HepG2 (cell line): ENCODE data around the gene GRM8. TPM values are rescaled to one million over a fixed set of nuclear protein-coding genes. Genes with fewer than 3 reads are reported as not detected.

Experiments used
- ATAC-seq: fragments of 200-7000 bp; cut with Tn5 transposase; 3 replicates; pipeline ENCODE4 v1.9.1; 2020; ENCODE audit warnings: mild to moderate bottlenecking, moderate library complexity
- BruUV-seq: library from RNA; stranded (reverse); fragments of 400-500 nt; replicated peaks from 2 replicates; lab custom pipeline; 2021; lab: Mats Ljungman, UMichigan
- CTCF ChIA-PET: fragments of 300-600 bp; formaldehyde crosslinking; extraction: SDS; loops from one replicate; lab custom pipeline; 2021; ENCODE audit warnings: low total read pairs, inconsistent platforms, low intra/inter-chr PET ratio; lab: Yijun Ruan, JAX
- POLR2A ChIA-PET: fragments of 350-600 bp; sonication (Branson Sonifier 250); formaldehyde crosslinking; loops from one replicate; lab custom pipeline; 2020; ENCODE audit warnings: antibody characterized with exemption, inconsistent platforms; lab: Yijun Ruan, JAX
- DNase-seq: peaks from one replicate; pipeline ENCODE4 v3.0.0-alpha.2; 2015; ENCODE audit warnings: low spot score
- FAIRE-seq: peaks from 3 replicates; lab custom pipeline; 2011; peaks lifted over from hg19 to GRCh38; lab: Jason Lieb, UNC
- H2AFZ ChIP-seq: one replicate; pipeline ENCODE4 v1.6.1; 2011; ENCODE audit warnings: low read length, inconsistent platforms
- H3K27ac ChIP-seq: fragments of 300-600 bp; 3 replicates; pipeline ENCODE4 v1.8.0; 2011; ENCODE audit warnings: mixed run types, mild to moderate bottlenecking, mixed read lengths, low read length, inconsistent platforms; ENCODE audit not compliant: insufficient read depth; ENCODE audit errors: extremely low read length
- H3K27me3 ChIP-seq, 2 experiments: fragments of 200-600 bp in 1 of 2; 2 replicates in 1 of 2; 3 replicates in 1 of 2; pipeline versions ENCODE4 v1.6.0 to v1.8.0; 2011; ENCODE audit warnings: low read length in 2 of 2, mild to moderate bottlenecking in 2 of 2, moderate library complexity in 2 of 2, inconsistent platforms in 1 of 2; ENCODE audit not compliant: insufficient read depth in 2 of 2, control insufficient read depth in 1 of 2
- H3K36me3 ChIP-seq, 2 experiments: fragments of 200-600 bp in 1 of 2; replicated peaks in 1 of 2; 2 replicates in 1 of 2; 3 replicates in 1 of 2; pipeline versions ENCODE4 v1.5.1 to v1.8.0; 2011; ENCODE audit warnings: low read length in 2 of 2, inconsistent platforms in 1 of 2; ENCODE audit not compliant: insufficient read depth in 2 of 2, control insufficient read depth in 1 of 2
- H3K4me1 ChIP-seq: 2 replicates; pipeline ENCODE4 v1.5.1; 2012; ENCODE audit warnings: low read length, inconsistent platforms; ENCODE audit not compliant: insufficient read depth
- H3K4me2 ChIP-seq: 2 replicates; pipeline ENCODE4 v1.6.0; 2011; ENCODE audit warnings: low read depth, low read length, inconsistent platforms
- H3K4me3 ChIP-seq, 3 experiments: fragments of 200-600 bp in 1 of 3; sonication (generic), shearing (Covaris generic) in 1 of 3; replicated peaks in 1 of 3; 2 replicates each; pipeline ENCODE4 v1.5.1; 2011 to 2016; ENCODE audit warnings: low read length in 3 of 3, inconsistent platforms in 2 of 3, low read depth in 2 of 3, mild to moderate bottlenecking in 2 of 3, control low read depth in 1 of 3, mixed read lengths in 1 of 3; ENCODE audit not compliant: insufficient read depth in 1 of 3
- H3K79me2 ChIP-seq: one replicate; pipeline ENCODE4 v1.6.1; 2011; ENCODE audit warnings: low read length, inconsistent platforms; ENCODE audit not compliant: insufficient read depth
- H3K9ac ChIP-seq: 2 replicates; pipeline ENCODE4 v1.6.0; 2011; ENCODE audit warnings: mild to moderate bottlenecking, low read depth, low read length, inconsistent platforms; ENCODE audit not compliant: insufficient read depth
- H3K9me3 ChIP-seq: 2 replicates; pipeline ENCODE4 v1.5.1; 2012; ENCODE audit warnings: mild to moderate bottlenecking, low read length
- H4K20me1 ChIP-seq: 2 replicates; pipeline ENCODE4 v1.6.0; 2011; ENCODE audit warnings: inconsistent platforms, mild to moderate bottlenecking, low read length, moderate library complexity; ENCODE audit not compliant: insufficient read depth
- CBFB ChIP-seq: sonication (generic); formaldehyde crosslinking; IDR thresholded peaks from 2 replicates; pipeline ENCODE4 v1.4.0; 2020; ENCODE audit warnings: missing genetic modification reagents
- GFI1 ChIP-seq: sonication (generic); formaldehyde crosslinking; IDR thresholded peaks from 2 replicates; pipeline ENCODE4 v1.5.0; 2020; ENCODE audit warnings: missing genetic modification reagents, mild to moderate bottlenecking, borderline replicate concordance
- GLMP ChIP-seq: sonication (generic); formaldehyde crosslinking; IDR thresholded peaks from 2 replicates; pipeline ENCODE4 v1.9.0; 2021; ENCODE audit warnings: missing genetic modification reagents, mild to moderate bottlenecking, borderline replicate concordance
- HOXA3 ChIP-seq: sonication (generic); formaldehyde crosslinking; IDR thresholded peaks from 2 replicates; pipeline ENCODE4 v1.5.0; 2020; ENCODE audit warnings: missing genetic modification reagents
- ISL2 ChIP-seq: sonication (generic); formaldehyde crosslinking; IDR thresholded peaks from 2 replicates; pipeline ENCODE4 v1.5.0; 2020; ENCODE audit warnings: missing genetic modification reagents
- MZF1 ChIP-seq: sonication (generic); formaldehyde crosslinking; IDR thresholded peaks from 2 replicates; pipeline ENCODE4 v1.8.1; 2023; ENCODE audit warnings: mild to moderate bottlenecking, missing genetic modification reagents, borderline replicate concordance
- PITX1 ChIP-seq: sonication (generic); formaldehyde crosslinking; IDR thresholded peaks from 2 replicates; pipeline ENCODE4 v1.5.1; 2020; ENCODE audit warnings: mild to moderate bottlenecking, missing genetic modification reagents
- REL ChIP-seq: sonication (generic); formaldehyde crosslinking; conservative IDR thresholded peaks from 2 replicates; pipeline ENCODE4 v1.8.0; 2022; ENCODE audit warnings: mild to moderate bottlenecking, missing genetic modification reagents, moderate library complexity
- SALL1 ChIP-seq: sonication (generic); formaldehyde crosslinking; IDR thresholded peaks from 2 replicates; pipeline ENCODE4 v1.8.0; 2022; ENCODE audit warnings: mild to moderate bottlenecking, missing genetic modification reagents
- SNAPC5 ChIP-seq: sonication (generic); formaldehyde crosslinking; IDR thresholded peaks from 2 replicates; pipeline ENCODE4 v1.8.1; 2023; ENCODE audit warnings: mild to moderate bottlenecking, missing genetic modification reagents, borderline replicate concordance
- ZFP36L2 ChIP-seq: sonication (generic); formaldehyde crosslinking; IDR thresholded peaks from 2 replicates; pipeline ENCODE4 v1.4.0; 2020; ENCODE audit warnings: missing genetic modification reagents
- ZNF10 ChIP-seq: sonication (generic); formaldehyde crosslinking; IDR thresholded peaks from 2 replicates; pipeline ENCODE4 v1.4.0; 2020; ENCODE audit warnings: mild to moderate bottlenecking, low read depth, missing genetic modification reagents, borderline replicate concordance
- ZNF232 ChIP-seq: sonication (generic); formaldehyde crosslinking; IDR thresholded peaks from 2 replicates; pipeline ENCODE4 v1.4.0; 2020; ENCODE audit warnings: missing genetic modification reagents, borderline replicate concordance
- ZNF430 ChIP-seq: sonication (generic); formaldehyde crosslinking; IDR thresholded peaks from 2 replicates; pipeline ENCODE4 v1.9.0; 2021; ENCODE audit warnings: mild to moderate bottlenecking, missing genetic modification reagents
- ZNF503 ChIP-seq: sonication (generic); formaldehyde crosslinking; IDR thresholded peaks from 2 replicates; pipeline ENCODE4 v1.4.0; 2020; ENCODE audit warnings: missing genetic modification reagents
- ZNF513 ChIP-seq: sonication (generic); formaldehyde crosslinking; conservative IDR thresholded peaks from 2 replicates; pipeline ENCODE4 v1.5.0; 2020; ENCODE audit warnings: missing genetic modification reagents
- ZNF556 ChIP-seq: sonication (generic); formaldehyde crosslinking; IDR thresholded peaks from 2 replicates; pipeline ENCODE4 v1.4.0; 2020; ENCODE audit warnings: mild to moderate bottlenecking, missing genetic modification reagents, borderline replicate concordance
- ZNF782 ChIP-seq: sonication (generic); formaldehyde crosslinking; IDR thresholded peaks from 2 replicates; pipeline ENCODE4 v1.4.0; 2020; ENCODE audit warnings: missing genetic modification reagents, mild to moderate bottlenecking, borderline replicate concordance
- ZNF790 ChIP-seq: sonication (generic); formaldehyde crosslinking; IDR thresholded peaks from 2 replicates; pipeline ENCODE4 v1.8.0; 2022; ENCODE audit warnings: missing genetic modification reagents, mild to moderate bottlenecking, borderline replicate concordance
- ZSCAN20 ChIP-seq: sonication (generic); formaldehyde crosslinking; IDR thresholded peaks from 2 replicates; pipeline ENCODE4 v1.4.0; 2020; ENCODE audit warnings: missing genetic modification reagents, mild to moderate bottlenecking, borderline replicate concordance
- WGBS: methylation state at CpG from one replicate; pipeline ENCODE4 v1.1.6; 2017; ENCODE audit warnings: low lambda C conversion rate; 5-methylcytosine and 5-hydroxymethylcytosine counted together
- in situ Hi-C: cut with HindIII; loops from 2 replicates; pipeline ENCODE4 v1.10.0; 2017; ENCODE audit warnings: low pct_unique_long_range_greater_than_20kb; ENCODE audit not compliant: extremely low pct_ligation_motif_present
- intact Hi-C: fragments of 100-400 bp; cut with micrococcal nuclease; formaldehyde crosslinking; loops from one replicate; pipeline ENCODE4 v1.10.0; 2022; ENCODE audit not compliant: unreplicated experiment
- polyA plus RNA-seq, 8 experiments: library from polyadenylated mRNA; depleted of rRNA in 3 of 8; stranded (reverse) in 7 of 8; unstranded in 1 of 8; fragments of >200 nt; fragmentation: Illumina TruSeq in 4 of 8; extraction: Trizol in 4 of 8; gene quantifications; 2 replicates each; pipeline versions ENCODE4 v1.2.1 to v1.2.3, GENCODE V29; 2011 to 2016; ENCODE audit warnings: low read depth in 4 of 8, missing spikeins in 1 of 8, mixed read lengths in 1 of 8; ENCODE audit not compliant: insufficient read depth in 1 of 8
- total RNA-seq, 5 experiments: library from RNA; depleted of rRNA; stranded (reverse); fragments of >200 nt; fragmentation: Illumina TruSeq; extraction: Trizol; gene quantifications; 2 replicates each; pipeline ENCODE4 v1.2.3, GENCODE V29; 2016; ENCODE audit warnings: low read depth in 1 of 5

GRM8 gene
- total and polyA plus RNA-seq, 2 of the 13 experiments (the other 11 are each of a cell fraction or from before 2014, with no cell fraction given) = not detected

GRCh38 chr7:126662856-126663255, 589.9 kb downstream of the GRM8 start:
- FAIRE-seq (no peak), DNase-seq (no peak), ATAC-seq (no peak)
- H3K36me3 ChIP-seq = no peaks in the 10 kb centered on the region
- TF ChIP-seq ZNF790 = no peak
- TF ChIP-seq SALL1 (CRISPR knock-in tag) = no peak
- TF ChIP-seq ZNF232 = no peak
- no peak for TF ChIP-seq MZF1 (CRISPR knock-in tag)
- TF ChIP-seq ZFP36L2 (CRISPR knock-in tag) = no peak
- TF ChIP-seq GLMP (CRISPR knock-in tag) = no peak
- TF ChIP-seq CBFB (CRISPR knock-in tag) = no peak
- no peak for TF ChIP-seq ZNF10 (CRISPR knock-in tag)
- no peak for TF ChIP-seq SNAPC5
- no peak for TF ChIP-seq GFI1 (CRISPR knock-in tag)
- no peak for TF ChIP-seq ZNF556 (CRISPR knock-in tag)
- no peak for TF ChIP-seq HOXA3 (CRISPR knock-in tag)
- TF ChIP-seq ZNF430 (CRISPR knock-in tag) = no peak
- no peak for TF ChIP-seq REL
- TF ChIP-seq ISL2 (CRISPR knock-in tag) = no peak
- TF ChIP-seq ZNF503 (CRISPR knock-in tag) = no peak
- no peak for TF ChIP-seq ZSCAN20 (CRISPR knock-in tag)
- no peak for TF ChIP-seq ZNF782 (CRISPR knock-in tag)
- no peak for TF ChIP-seq ZNF513 (CRISPR knock-in tag)
- no peak for TF ChIP-seq PITX1 (CRISPR knock-in tag)
- no peak overlapping the region for H2AFZ ChIP-seq
- intact Hi-C loops = no loop called here
- WGBS = 20% methylated on average over 4 of the region's 4 CpGs
- H3K79me2 ChIP-seq = no peaks in the 10 kb centered on the region
- ChIA-PET CTCF (no interaction called here), POLR2A (no interaction called here)
- H3K27ac ChIP-seq = no peak overlapping the region
- H4K20me1 ChIP-seq = no peaks in the 10 kb centered on the region
- no peak overlapping the region for H3K9ac ChIP-seq
- no peak overlapping the region for H3K4me3 ChIP-seq
- no peak overlapping the region for H3K4me2 ChIP-seq
- no TSS peak for BruUV-seq
- H3K9me3 ChIP-seq = peaks cover 34% of the 10 kb centered on the region
- no peaks in the 10 kb centered on the region for H3K27me3 ChIP-seq
- H3K4me1 ChIP-seq = no peaks in the 10 kb centered on the region
- in situ Hi-C loops = no loop called here
